ENCODE data around the gene NMUR1.
A peak's percentile ranks its signal among the peaks of the same experiment; 100 is the strongest.
"Not testable (repeated sequence)": the region's sequence is repeated elsewhere in the genome, so short reads cannot be mapped to it uniquely, and the experiment has no call there.

Gene NMUR1

GRCh38 chr2:231530099-231531011 lies at the start of gene NMUR1:
TSS of gene NMUR1 (minus strand) at chr2:231530445. CDS start at chr2:231530361, 84 bp downstream.
- DNase-seq (ENCODE audit: low read depth), result no peak

- no peak for DNase-seq (ENCODE audit: low read depth)
Measured at GRCh38 chr2:231579560-231579959, 49.3 kb upstream of the NMUR1 start.

GRCh38 chr2:231578655-231579054 lies 48.4 kb upstream of the NMUR1 start:
- DNase-seq (ENCODE audit: low read depth), result not testable (repeated sequence)

- DNase-seq (ENCODE audit: low read depth), result no peak
Measured at GRCh38 chr2:231576465-231576864, 46.2 kb upstream of the NMUR1 start.

- DNase-seq (ENCODE audit: low read depth), result no peak
Measured at GRCh38 chr2:231575612-231576256, 45.5 kb upstream of the NMUR1 start.

GRCh38 chr2:231573698-231574421 lies 43.6 kb upstream of the NMUR1 start:
- DNase-seq (ENCODE audit: low read depth), result no peak

GRCh38 chr2:231573096-231573495 lies 42.9 kb upstream of the NMUR1 start:
- DNase-seq (ENCODE audit: low read depth), result no peak

GRCh38 chr2:231571661-231572191 lies 41.5 kb upstream of the NMUR1 start:
- DNase-seq (ENCODE audit: low read depth), result no peak

GRCh38 chr2:231570915-231571314 lies 40.7 kb upstream of the NMUR1 start:
- not testable (repeated sequence) for DNase-seq (ENCODE audit: low read depth)

GRCh38 chr2:231568785-231569435 lies 38.7 kb upstream of the NMUR1 start:
- no peak for DNase-seq (ENCODE audit: low read depth)

- no peak for DNase-seq (ENCODE audit: low read depth)
Measured at GRCh38 chr2:231568098-231568784, 38.0 kb upstream of the NMUR1 start.

GRCh38 chr2:231567159-231567558 lies 36.9 kb upstream of the NMUR1 start:
- DNase-seq (ENCODE audit: low read depth), result no peak

- no peak for DNase-seq (ENCODE audit: low read depth)
Measured at GRCh38 chr2:231565887-231566594, 35.8 kb upstream of the NMUR1 start.

- DNase-seq (ENCODE audit: low read depth), result no peak
Measured at GRCh38 chr2:231563378-231563961, 33.2 kb upstream of the NMUR1 start.

GRCh38 chr2:231557571-231558217 lies 27.4 kb upstream of the NMUR1 start:
- DNase-seq (ENCODE audit: low read depth), result peak; percentile 49

GRCh38 chr2:231556981-231557380 lies 26.7 kb upstream of the NMUR1 start:
- no peak for DNase-seq (ENCODE audit: low read depth)

GRCh38 chr2:231556496-231556895 lies 26.3 kb upstream of the NMUR1 start:
- DNase-seq (ENCODE audit: low read depth), result not testable (repeated sequence)

- no peak for DNase-seq (ENCODE audit: low read depth)
Measured at GRCh38 chr2:231554748-231555545, 24.7 kb upstream of the NMUR1 start.

GRCh38 chr2:231554327-231554726 lies 24.1 kb upstream of the NMUR1 start:
- DNase-seq (ENCODE audit: low read depth), result no peak
